Pancreas (tissue), 10 donors: ENCODE measurements around the gene SPSB1. TPM values are rescaled to one million over a fixed set of nuclear protein-coding genes. Genes with fewer than 3 reads are reported as not detected.

Source experiments
- ATAC-seq, 4 donors: fragments of 200-7000 bp; cut with Tn5 transposase; one replicate each; pipeline versions ENCODE4 v1.8.0 to v1.9.1; 2020; ENCODE audit warnings: mild to moderate bottlenecking in 4 of 4, moderate library complexity in 4 of 4
- DNase-seq, 6 donors: peaks; one replicate each; pipeline ENCODE4 v3.0.0-alpha.2; 2020
- FAIRE-seq: peaks from 2 replicates; lab custom pipeline; 2012; peaks lifted over from hg19 to GRCh38; lab: Jason Lieb, UNC
- H3K27ac ChIP-seq, 4 donors: fragments of 200-600 bp; sonication (generic); 1 replicate in 3 of 4; 2 replicates in 1 of 4; pipeline versions ENCODE4 v1.5.0 to v1.8.0; 2020
- H3K27me3 ChIP-seq, 4 donors: fragments of 200-600 bp; one replicate each; pipeline ENCODE4 v1.8.0; 2021
- H3K36me3 ChIP-seq, 3 donors: fragments of 200-600 bp; sonication (generic) in 1 of 3; one replicate each; pipeline versions ENCODE4 v1.5.0 to v1.8.0; 2020 to 2021
- H3K4me1 ChIP-seq, 3 donors: fragments of 200-600 bp; one replicate each; pipeline ENCODE4 v1.8.0; 2021
- H3K4me3 ChIP-seq, 4 donors: fragments of 200-600 bp; sonication (generic) in 2 of 4; one replicate each; pipeline versions ENCODE4 v1.5.0 to v1.8.0; 2020 to 2021
- H3K9me3 ChIP-seq, 4 donors: fragments of 200-600 bp; one replicate each; pipeline ENCODE4 v1.8.0; 2021
- WGBS, 2 donors: extraction: QIAGEN DNeasy Blood & Tissue Kit; methylation state at CpG; one replicate each; pipeline ENCODE4 v1.1.7; 2013; 5-methylcytosine and 5-hydroxymethylcytosine counted together
- intact Hi-C, 3 donors: fragments of 100-400 bp; cut with DNase I; formaldehyde crosslinking; loops; one replicate each; pipeline versions ENCODE4 v1.11.1 to v1.14.2; 2022
- polyA plus RNA-seq, 2 donors: library from polyadenylated mRNA; stranded (reverse); fragments of 200-250 nt; gene quantifications; one replicate each; pipeline ENCODE4 v1.2.3, GENCODE V29; 2013
- total RNA-seq, 6 donors: library from RNA; stranded (reverse); fragmentation: NEBNext Ultra II Directional in 4 of 6; extraction: Animal tissue kit (Norgen Biotek cat#: 25700) in 4 of 6; gene quantifications; one replicate each; pipeline versions ENCODE4 v1.2.1 to v1.2.4, GENCODE V29; 2021 to 2023
- TF ChIP-seq, protein P1 (sequence below), 4 donors: fragments of 200-600 bp; sonication (generic) in 3 of 4; IDR thresholded peaks; one replicate each; pipeline versions ENCODE4 v1.5.0 to v1.8.0; 2021; ENCODE audit warnings: antibody characterized with exemption in 4 of 4
- donor health status: healthy with polysubstance abuse.
- donor health status: DM: no; HTN: no; CAD: no; lungs with moderate emphysema.
- donor health status: DM: no; HTN: no; CAD: no.
- donor health status: control.
- donor health status: control.
- donor health status: Bipolar disorder and iron deficiency.
- donor health status: DM: yes; HTN: yes; CAD: no.
- donor health status: DM: no; HTN: no; CAD: no.
- donor health status: DM: no; HTN: no; CAD: no.
- donor health status: DM: yes; HTN: yes; CAD: no.

SPSB1 gene
- total and polyA plus RNA-seq, 8 donors, result 10.5 to 27.5 (median 18.1) TPM

DNA sequence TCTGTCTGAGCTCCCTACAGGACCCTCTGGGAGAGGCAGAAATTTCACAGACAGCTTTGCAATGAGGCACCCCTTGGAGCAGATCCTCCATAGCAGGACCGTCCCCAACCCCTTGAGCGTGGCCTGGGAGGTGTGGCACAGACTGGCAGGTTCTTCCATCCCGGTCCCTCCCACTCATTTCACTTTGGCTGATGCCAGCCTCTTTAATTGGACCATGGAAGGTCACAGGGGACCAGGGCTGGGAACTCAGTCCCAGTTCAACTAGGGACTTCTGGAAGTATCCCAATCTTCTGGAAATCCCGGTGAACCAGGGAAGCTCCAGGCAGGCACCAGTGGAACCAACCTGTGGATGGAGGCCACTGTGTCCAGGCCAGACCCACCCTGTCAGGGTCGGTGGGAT is 83.7 kb downstream of the SPSB1 start:
- WGBS, 2 donors, result 70 to 74% methylated on average over 5 of the region's 5 CpGs
- ATAC-seq (peak in 1 of 4 donors; percentile 15), FAIRE-seq (no peak), DNase-seq (no peak)
- Histone ChIP-seq H3K4me3 (no peak overlapping the region), H3K4me1 (no peaks in the 10 kb centered on the region), H3K27ac (peak overlapping the region in 1 of 4 donors; percentile 21), H3K36me3 (no peaks in the 10 kb centered on the region), H3K9me3 (no peaks in the 10 kb centered on the region), H3K27me3 (no peaks in the 10 kb centered on the region)
- TF ChIP-seq, protein P1, sequence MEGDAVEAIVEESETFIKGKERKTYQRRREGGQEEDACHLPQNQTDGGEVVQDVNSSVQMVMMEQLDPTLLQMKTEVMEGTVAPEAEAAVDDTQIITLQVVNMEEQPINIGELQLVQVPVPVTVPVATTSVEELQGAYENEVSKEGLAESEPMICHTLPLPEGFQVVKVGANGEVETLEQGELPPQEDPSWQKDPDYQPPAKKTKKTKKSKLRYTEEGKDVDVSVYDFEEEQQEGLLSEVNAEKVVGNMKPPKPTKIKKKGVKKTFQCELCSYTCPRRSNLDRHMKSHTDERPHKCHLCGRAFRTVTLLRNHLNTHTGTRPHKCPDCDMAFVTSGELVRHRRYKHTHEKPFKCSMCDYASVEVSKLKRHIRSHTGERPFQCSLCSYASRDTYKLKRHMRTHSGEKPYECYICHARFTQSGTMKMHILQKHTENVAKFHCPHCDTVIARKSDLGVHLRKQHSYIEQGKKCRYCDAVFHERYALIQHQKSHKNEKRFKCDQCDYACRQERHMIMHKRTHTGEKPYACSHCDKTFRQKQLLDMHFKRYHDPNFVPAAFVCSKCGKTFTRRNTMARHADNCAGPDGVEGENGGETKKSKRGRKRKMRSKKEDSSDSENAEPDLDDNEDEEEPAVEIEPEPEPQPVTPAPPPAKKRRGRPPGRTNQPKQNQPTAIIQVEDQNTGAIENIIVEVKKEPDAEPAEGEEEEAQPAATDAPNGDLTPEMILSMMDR (IDR thresholded peaks at IDR 0.05), result no peak
- intact Hi-C loops, result no loop called here

DNA sequence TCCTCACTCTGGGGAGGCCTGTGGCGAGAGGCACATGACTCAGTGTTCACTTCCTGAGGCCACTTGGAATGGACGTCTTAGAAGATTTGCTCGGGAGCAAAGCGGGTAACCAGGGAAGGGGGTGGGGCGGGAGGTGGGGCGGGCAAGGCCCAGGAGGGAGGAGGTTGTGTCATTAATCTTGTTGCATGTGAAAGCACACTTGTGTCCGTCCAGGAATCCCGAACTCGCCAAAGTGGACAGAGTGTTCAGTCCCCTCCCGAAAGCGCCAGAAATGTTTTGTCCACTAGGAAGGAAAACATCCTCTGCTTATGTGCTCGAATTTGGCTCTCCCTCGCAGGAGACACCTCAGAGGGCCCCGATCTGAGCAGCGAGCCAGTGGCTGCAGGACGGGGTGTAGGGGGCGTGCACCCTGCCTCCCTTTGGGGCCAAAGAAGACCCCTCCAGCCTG is 84.2 kb downstream of the SPSB1 start:
- DNase-seq (no peak), ATAC-seq (peak in 2 of 4 donors; percentile 39 to 49), FAIRE-seq (no peak)
- H3K4me1 ChIP-seq, result no peaks in the 10 kb centered on the region
- H3K36me3 ChIP-seq, result no peaks in the 10 kb centered on the region
- 78 to 80% methylated on average over 17 of the region's 17 CpGs for WGBS, 2 donors
- H3K27ac ChIP-seq, result no peak overlapping the region
- TF ChIP-seq, protein P1 (IDR thresholded peaks at IDR 0.05), result no peak
- no peaks in the 10 kb centered on the region for H3K9me3 ChIP-seq
- H3K4me3 ChIP-seq, result no peak overlapping the region
- intact Hi-C loops, result no loop called here
- no peaks in the 10 kb centered on the region for H3K27me3 ChIP-seq

DNA sequence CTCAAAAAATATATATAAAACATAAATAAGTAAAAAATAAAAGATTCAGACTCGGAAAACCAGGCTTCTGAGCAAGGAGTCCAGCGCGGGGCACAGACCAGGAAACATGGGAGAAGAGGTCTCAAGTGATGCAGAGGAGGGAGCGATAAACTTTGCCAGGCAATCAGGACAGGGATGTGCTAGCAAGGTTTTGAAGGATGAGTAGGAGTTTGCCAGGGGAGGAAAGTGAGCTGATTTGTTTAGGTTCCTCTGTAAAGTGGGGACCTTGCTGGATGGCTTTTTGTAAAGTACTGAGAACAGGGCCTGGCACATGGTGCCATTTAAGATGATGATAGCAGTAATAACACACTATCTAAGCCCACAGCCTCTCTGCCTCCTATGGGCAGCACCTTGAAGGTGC is 86.1 kb downstream of the SPSB1 start:
- no peak for ATAC-seq
- TF ChIP-seq, protein P1 (IDR thresholded peaks at IDR 0.05), result no peak
- no peaks in the 10 kb centered on the region for H3K4me1 ChIP-seq
- FAIRE-seq, result no peak
- intact Hi-C loops, result no loop called here
- no peaks in the 10 kb centered on the region for H3K27me3 ChIP-seq
- H3K4me3 ChIP-seq, result no peak overlapping the region
- no peak overlapping the region for H3K27ac ChIP-seq
- no peaks in the 10 kb centered on the region for H3K36me3 ChIP-seq
- DNase-seq, result no peak
- H3K9me3 ChIP-seq, result no peaks in the 10 kb centered on the region
- 99% methylated on average over 4 of the region's 4 CpGs for WGBS, 2 donors

DNA sequence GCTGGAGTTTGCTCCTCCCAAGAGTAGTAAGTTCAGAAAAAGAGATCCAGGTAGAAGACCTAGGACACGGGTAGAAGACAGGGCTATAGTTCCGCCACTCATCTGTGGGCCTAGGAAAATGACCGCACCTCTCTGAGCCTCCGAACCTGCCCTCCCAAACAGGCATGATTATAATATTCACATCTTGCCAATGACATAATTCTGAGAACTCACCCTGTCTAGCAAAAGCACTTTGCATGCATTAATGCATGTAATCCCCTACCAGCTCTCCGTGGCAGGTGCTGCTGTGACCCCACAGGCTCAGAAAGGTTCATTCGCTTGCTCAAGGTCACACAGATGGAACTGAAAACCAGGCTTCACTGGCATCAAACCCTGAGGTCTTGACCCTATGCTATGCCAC is 88.0 kb downstream of the SPSB1 start:
- Histone ChIP-seq H3K27ac (no peak overlapping the region), H3K36me3 (no peaks in the 10 kb centered on the region), H3K27me3 (no peaks in the 10 kb centered on the region), H3K4me3 (no peak overlapping the region), H3K9me3 (no peaks in the 10 kb centered on the region), H3K4me1 (no peaks in the 10 kb centered on the region)
- ATAC-seq (no peak), DNase-seq (no peak), FAIRE-seq (no peak)
- TF ChIP-seq, protein P1 (IDR thresholded peaks at IDR 0.05), result no peak
- intact Hi-C loops, result no loop called here
- WGBS, 2 donors, result 87 to 88% methylated on average over 6 of the region's 6 CpGs

DNA sequence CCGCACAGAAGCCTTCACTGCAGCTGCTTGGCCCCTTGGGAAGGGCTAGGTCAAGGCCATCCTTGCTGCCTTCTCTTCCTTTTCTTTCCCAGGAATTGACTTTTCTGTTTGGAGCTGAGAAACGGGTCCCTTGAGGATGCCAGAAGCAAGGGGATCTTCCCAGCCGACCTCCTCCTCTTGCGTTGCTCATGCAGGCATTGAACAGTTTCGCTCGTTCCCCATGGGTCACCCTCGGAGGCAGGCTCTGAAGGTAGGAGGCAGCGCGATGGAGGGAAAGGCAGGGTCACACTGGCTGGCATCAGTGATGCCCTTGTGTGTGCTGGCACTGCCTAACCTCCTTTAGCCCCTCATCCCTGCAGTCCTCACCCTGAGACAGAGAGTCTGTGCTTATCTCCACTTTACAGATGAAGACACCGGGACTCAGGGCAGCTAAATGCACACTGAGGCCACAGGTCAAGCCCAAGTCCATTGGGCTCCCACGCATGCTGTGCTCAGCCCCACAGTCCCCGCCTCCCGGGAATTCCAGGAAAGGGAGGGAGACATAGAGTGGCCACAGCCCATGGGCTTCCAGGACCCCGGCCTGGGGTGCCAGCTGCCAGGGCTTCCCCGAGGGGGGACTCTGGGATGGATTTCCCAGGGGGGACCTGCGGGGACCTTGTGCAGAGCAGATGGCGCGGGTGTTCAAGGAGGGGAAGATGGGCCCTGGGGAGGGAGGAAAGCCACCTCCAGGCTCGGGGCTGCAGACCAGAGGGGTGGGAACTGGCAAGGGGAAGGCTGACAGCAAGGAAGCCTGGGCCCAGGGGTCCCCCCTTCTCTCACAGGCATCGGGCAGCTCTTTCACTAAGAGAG is 90.2 kb downstream of the SPSB1 start:
- FAIRE-seq (no peak), DNase-seq (no peak), ATAC-seq (no peak)
- Histone ChIP-seq H3K27ac (no peak overlapping the region), H3K27me3 (no peaks in the 10 kb centered on the region), H3K9me3 (no peaks in the 10 kb centered on the region), H3K4me1 (no peaks in the 10 kb centered on the region), H3K4me3 (no peak overlapping the region), H3K36me3 (no peaks in the 10 kb centered on the region)
- TF ChIP-seq, protein P1 (IDR thresholded peaks at IDR 0.05), result no peak
- WGBS, 2 donors, result 76 to 79% methylated on average over 19 to 20 of the region's 20 CpGs
- intact Hi-C loops, result no loop called here
